Breast epithelium (tissue), 3 donors: ENCODE data around the gene C1QTNF9B.

Experiments used
- CTCF ChIP-seq, 3 donors: fragments of 450-650 bp; IDR thresholded peaks; one replicate each; pipeline ENCODE4 v1.5.1; 2016 to 2017; ENCODE audit warnings: antibody characterized with exemption in 3 of 3, mild to moderate bottlenecking in 3 of 3, moderate library complexity in 3 of 3
- POLR2AphosphoS5 ChIP-seq, 3 donors: sonication (generic); formaldehyde crosslinking; IDR thresholded peaks; one replicate each; pipeline ENCODE4 v1.6.1; 2017; ENCODE audit warnings: antibody characterized with exemption in 3 of 3

- TF ChIP-seq POLR2AphosphoS5 (IDR thresholded peaks at IDR 0.05) (no peak), CTCF (IDR thresholded peaks at IDR 0.05) (no peak)
These were observed 20.9 kb upstream of the C1QTNF9B start for GRCh38 chr13:23918208-23918607.
